IMR-90 (cell line): Measurements from ENCODE around the gene CARD19. TPM values are rescaled to one million over a fixed set of nuclear protein-coding genes. Genes with fewer than 3 reads are reported as not detected.

ENCODE experiments used
- ATAC-seq: fragments of 200-7000 bp; cut with Tn5 transposase; 2 replicates; pipeline ENCODE4 v1.9.1; 2020; ENCODE audit warnings: low read depth, mild to moderate bottlenecking, moderate library complexity
- BruUV-seq: library from RNA; stranded (reverse); fragments of 400-500 nt; replicated peaks from 2 replicates; lab custom pipeline; 2021; lab: Mats Ljungman, UMichigan
- CTCF ChIA-PET: fragments of 300-600 bp; formaldehyde crosslinking; extraction: SDS; loops from one replicate; lab custom pipeline; 2021; ENCODE audit warnings: antibody characterized with exemption; lab: Yijun Ruan, JAX
- POLR2A ChIA-PET: fragments of 300-600 bp; sonication (Branson Sonifier 250); formaldehyde crosslinking; loops from one replicate; lab custom pipeline; 2022; ENCODE audit warnings: antibody characterized with exemption; ENCODE audit not compliant: unreplicated experiment; lab: Charles Lee
- DNase-seq: peaks from one replicate; pipeline ENCODE4 v3.0.0; 2013
- H2AFZ ChIP-seq: replicated peaks from 2 replicates; pipeline ENCODE3; 2013; ENCODE audit warnings: low read length, mild to moderate bottlenecking; ENCODE audit not compliant: poor library complexity
- H2AK5ac ChIP-seq: 2 replicates; pipeline ENCODE4 v1.6.1; 2013; ENCODE audit warnings: low read depth, low read length, inconsistent platforms
- H2AK9ac ChIP-seq: replicated peaks from 2 replicates; pipeline ENCODE3; 2013; ENCODE audit warnings: mild to moderate bottlenecking, low read depth, low read length, moderate library complexity; ENCODE audit not compliant: poor library complexity
- H2BK120ac ChIP-seq: 2 replicates; pipeline ENCODE4 v1.6.1; 2013; ENCODE audit warnings: low read depth, low read length, inconsistent platforms
- H2BK15ac ChIP-seq: 3 replicates; pipeline ENCODE4 v1.6.1; 2013; ENCODE audit warnings: low read depth, low read length, inconsistent platforms
- H2BK20ac ChIP-seq: 2 replicates; pipeline ENCODE4 v1.6.1; 2013; ENCODE audit warnings: low read depth, mild to moderate bottlenecking, inconsistent platforms, low read length, moderate library complexity
- H2BK5ac ChIP-seq: 2 replicates; pipeline ENCODE4 v1.6.1; 2013; ENCODE audit warnings: mild to moderate bottlenecking, low read depth, low read length, inconsistent platforms; ENCODE audit not compliant: poor library complexity, severe bottlenecking
- H3K14ac ChIP-seq: replicated peaks from 2 replicates; pipeline ENCODE4 v1.6.1; 2013; ENCODE audit warnings: low read depth, low read length, inconsistent platforms
- H3K18ac ChIP-seq: 2 replicates; pipeline ENCODE4 v1.6.1; 2013; ENCODE audit warnings: low read depth, low read length, control low read depth
- H3K23ac ChIP-seq: 2 replicates; pipeline ENCODE4 v1.6.1; 2013; ENCODE audit warnings: low read depth, low read length, inconsistent platforms
- H3K27ac ChIP-seq: 2 replicates; pipeline ENCODE4 v1.5.1; 2013; ENCODE audit warnings: mild to moderate bottlenecking, control low read depth, low read length; ENCODE audit not compliant: insufficient read depth
- H3K27me3 ChIP-seq: 2 replicates; pipeline ENCODE4 v1.6.1; 2013; ENCODE audit warnings: low read length; ENCODE audit not compliant: control insufficient read depth, insufficient read depth
- H3K36me3 ChIP-seq: 2 replicates; pipeline ENCODE4 v1.6.1; 2013; ENCODE audit warnings: low read length, mixed read lengths; ENCODE audit not compliant: control insufficient read depth, insufficient read depth
- H3K4ac ChIP-seq: 2 replicates; pipeline ENCODE4 v1.6.1; 2013; ENCODE audit warnings: low read depth, low read length, inconsistent platforms
- H3K4me1 ChIP-seq: 2 replicates; pipeline ENCODE4 v1.6.1; 2013; ENCODE audit warnings: low read length, mixed read lengths; ENCODE audit not compliant: control insufficient read depth, insufficient read depth
- H3K4me2 ChIP-seq: 2 replicates; pipeline ENCODE4 v1.6.1; 2013; ENCODE audit warnings: low read depth, mild to moderate bottlenecking, control low read depth, low read length, moderate library complexity
- H3K4me3 ChIP-seq: 2 replicates; pipeline ENCODE4 v1.5.1; 2013; ENCODE audit warnings: low read depth, mild to moderate bottlenecking, control low read depth, low read length, moderate library complexity; ENCODE audit not compliant: insufficient read depth
- H3K56ac ChIP-seq: 2 replicates; pipeline ENCODE4 v1.6.1; 2013; ENCODE audit warnings: low read length, inconsistent platforms; ENCODE audit not compliant: insufficient read depth; ENCODE audit errors: extremely low read depth
- H3K79me1 ChIP-seq, 2 experiments: 2 replicates each; pipeline ENCODE4 v1.6.1; 2013; ENCODE audit warnings: low read length in 2 of 2, inconsistent platforms in 1 of 2, low read depth in 1 of 2
- H3K9ac ChIP-seq: 2 replicates; pipeline ENCODE4 v1.6.1; 2013; ENCODE audit warnings: low read depth, low read length, control low read depth
- H3K9me1 ChIP-seq: 2 replicates; pipeline ENCODE4 v1.6.1; 2013; ENCODE audit warnings: low read length, inconsistent platforms; ENCODE audit not compliant: insufficient read depth
- H3K9me3 ChIP-seq: 2 replicates; pipeline ENCODE4 v1.6.1; 2013; ENCODE audit warnings: low read length; ENCODE audit not compliant: control insufficient read depth, insufficient read depth
- H4K20me1 ChIP-seq: 2 replicates; pipeline ENCODE4 v1.6.1; 2013; ENCODE audit warnings: low read length, inconsistent platforms; ENCODE audit not compliant: insufficient read depth
- H4K5ac ChIP-seq: 2 replicates; pipeline ENCODE4 v1.6.1; 2013; ENCODE audit warnings: mild to moderate bottlenecking, low read depth, low read length, control low read depth
- H4K8ac ChIP-seq, 2 experiments: 2 replicates each; pipeline ENCODE4 v1.6.1; 2013; ENCODE audit warnings: low read depth in 2 of 2, low read length in 2 of 2, control low read depth in 1 of 2, inconsistent platforms in 1 of 2
- H4K91ac ChIP-seq: 2 replicates; pipeline ENCODE4 v1.6.1; 2013; ENCODE audit warnings: low read depth, low read length, inconsistent platforms; ENCODE audit not compliant: insufficient read depth
- CHD1 ChIP-seq: IDR thresholded peaks from 2 replicates; pipeline ENCODE4 v1.6.1; 2012; ENCODE audit warnings: low read depth, low read length, improper control_type of control experiment
- MAFK ChIP-seq: IDR thresholded peaks from 2 replicates; pipeline ENCODE4 v1.6.1; 2012; ENCODE audit warnings: low read depth, low read length, improper control_type of control experiment
- MXI1 ChIP-seq: IDR thresholded peaks from 2 replicates; pipeline ENCODE4 v1.6.1; 2012; ENCODE audit warnings: low read depth, mild to moderate bottlenecking, low read length, moderate library complexity, borderline replicate concordance
- POLR2A ChIP-seq: IDR thresholded peaks from 2 replicates; pipeline ENCODE4 v1.6.1; 2012; ENCODE audit warnings: mild to moderate bottlenecking, low read depth, low read length
- WGBS, 2 experiments: methylation state at CpG; one replicate each; pipeline versions ENCODE4 v1.1.5 to v1.1.7; 2013; ENCODE audit warnings: missing lambda C conversion rate in 2 of 2; ENCODE audit not compliant: insufficient read length in 1 of 2; ENCODE audit errors: extremely low coverage in 2 of 2; 5-methylcytosine and 5-hydroxymethylcytosine counted together
- dilution Hi-C: fragments of 300-500 bp; cut with HindIII; formaldehyde crosslinking; loops from one replicate; pipeline ENCODE4 v1.14.3; 2018; ENCODE audit warnings: low sequenced_read_pairs; ENCODE audit not compliant: unreplicated experiment
- in situ Hi-C: fragments of 300-500 bp; cut with MboI; formaldehyde crosslinking; loops from 3 replicates; pipeline ENCODE4 v1.14.3; 2019; ENCODE audit warnings: low sequenced_read_pairs, inconsistent platforms, mixed read lengths
- intact Hi-C: fragments of 100-400 bp; cut with micrococcal nuclease; formaldehyde crosslinking; loops from 2 replicates; pipeline ENCODE4 v1.10.0; 2022
- polyA plus RNA-seq, 3 experiments: library from polyadenylated mRNA; depleted of rRNA; stranded (reverse); fragments of >200 nt; gene quantifications; 2 replicates each; pipeline ENCODE4 v1.2.3, GENCODE V29; 2012; ENCODE audit warnings: low replicate concordance in 1 of 3
- total RNA-seq: library from RNA; depleted of rRNA; stranded (reverse); fragments of >200 nt; gene quantifications from 2 replicates; pipeline ENCODE4 v1.2.3, GENCODE V29; 2012
- TF ChIP-seq, protein P1 (sequence below): fragments of 150-350 bp; IDR thresholded peaks from 2 replicates; pipeline ENCODE4 v1.6.1; 2017; ENCODE audit warnings: mild to moderate bottlenecking, antibody characterized with exemption, low read length, low read depth

Gene CARD19
- total and polyA plus RNA-seq, 2 of the 4 experiments (the other 2 are of a cell fraction) = 17.4 to 111 TPM

DNA sequence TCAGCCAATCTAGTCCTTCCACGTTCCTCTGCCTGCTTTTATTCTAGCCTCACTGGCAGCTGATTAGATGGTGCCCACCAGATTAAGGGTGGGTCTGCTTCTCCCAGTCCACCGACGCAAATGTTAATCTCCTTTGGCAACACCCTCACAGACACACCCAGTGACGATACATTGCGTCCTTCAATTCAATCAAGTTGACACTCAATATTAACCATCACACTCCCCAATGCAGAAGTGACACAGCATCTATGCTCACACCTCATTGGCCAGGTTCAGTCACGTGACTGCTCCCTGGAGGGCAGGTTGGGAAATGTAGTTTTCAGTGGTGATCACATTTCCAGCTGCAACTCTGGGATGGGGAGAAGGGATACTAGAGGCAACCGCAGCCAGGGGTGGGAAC lies 24.6 kb upstream of the CARD19 start:
- ATAC-seq (no peak), DNase-seq (peak; percentile 18)
- H3K9me1 ChIP-seq = no peaks in the 10 kb centered on the region; the same call in 1 of the 2 replicates
- H2AK9ac ChIP-seq = no peak overlapping the region
- in situ Hi-C loops = no loop called here
- no peak overlapping the region for H2BK15ac ChIP-seq
- peaks cover 6% of the 10 kb centered on the region for H3K4me1 ChIP-seq
- H3K9me3 ChIP-seq = no peaks in the 10 kb centered on the region
- H3K4ac ChIP-seq = no peak overlapping the region
- no TSS peak for BruUV-seq
- dilution Hi-C loops = no loop called here
- no peak overlapping the region for H2BK20ac ChIP-seq
- H3K9ac ChIP-seq = no peak overlapping the region
- ChIA-PET POLR2A (no interaction called here), CTCF (no interaction called here)
- H4K91ac ChIP-seq = no peak overlapping the region
- H3K14ac ChIP-seq = no peak overlapping the region
- no peak overlapping the region for H2BK120ac ChIP-seq
- peaks cover 2% of the 10 kb centered on the region; the same call in 1 of the 2 replicates for H3K27me3 ChIP-seq
- H3K4me2 ChIP-seq = no peak overlapping the region
- intact Hi-C loops = no loop called here
- H2BK5ac ChIP-seq = no peak overlapping the region
- TF ChIP-seq MXI1 (no peak), CHD1 (no peak), MAFK (no peak), POLR2A (no peak)
- TF ChIP-seq, protein P1, sequence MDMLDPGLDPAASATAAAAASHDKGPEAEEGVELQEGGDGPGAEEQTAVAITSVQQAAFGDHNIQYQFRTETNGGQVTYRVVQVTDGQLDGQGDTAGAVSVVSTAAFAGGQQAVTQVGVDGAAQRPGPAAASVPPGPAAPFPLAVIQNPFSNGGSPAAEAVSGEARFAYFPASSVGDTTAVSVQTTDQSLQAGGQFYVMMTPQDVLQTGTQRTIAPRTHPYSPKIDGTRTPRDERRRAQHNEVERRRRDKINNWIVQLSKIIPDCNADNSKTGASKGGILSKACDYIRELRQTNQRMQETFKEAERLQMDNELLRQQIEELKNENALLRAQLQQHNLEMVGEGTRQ = peak; percentile 84
- H3K4me3 ChIP-seq = no peak overlapping the region
- no peaks in the 10 kb centered on the region for H4K20me1 ChIP-seq
- no peak overlapping the region for H4K5ac ChIP-seq
- H3K56ac ChIP-seq = no peak overlapping the region
- peak overlapping the region; percentile 33 for H2AFZ ChIP-seq
- no peak overlapping the region for H3K23ac ChIP-seq
- no peak overlapping the region for H3K18ac ChIP-seq
- H3K36me3 ChIP-seq = no peaks in the 10 kb centered on the region
- H4K8ac ChIP-seq = no peak overlapping the region
- H3K27ac ChIP-seq = no peak overlapping the region
- no peak overlapping the region for H2AK5ac ChIP-seq
- no CpG with 5 or more reads among the region's 7 CpGs for WGBS, 2 experiments
- H3K79me1 ChIP-seq = no peaks in the 10 kb centered on the region
